Gastrocnemius medialis (tissue), 4 donors: ENCODE data around the gene PDK4.

Experiments
- CTCF ChIP-seq, 5 experiments: fragments of 450-650 bp in 3 of 5; fragments of 200-600 bp in 2 of 5; sonication (generic) in 2 of 5; IDR thresholded peaks in 4 of 5; conservative IDR thresholded peaks in 1 of 5; 1 replicate in 4 of 5; 2 replicates in 1 of 5; pipeline ENCODE4 v1.5.1; 2016 to 2019; ENCODE audit warnings: antibody characterized with exemption in 5 of 5, mild to moderate bottlenecking in 3 of 5, moderate library complexity in 3 of 5
- POLR2A ChIP-seq, 2 donors: fragments of 450-650 bp; IDR thresholded peaks; one replicate each; pipeline ENCODE4 v1.6.1; 2017; ENCODE audit warnings: antibody characterized with exemption in 2 of 2, mild to moderate bottlenecking in 2 of 2, moderate library complexity in 2 of 2

GRCh38 chr7:95540366-95540765 lies 56.0 kb downstream of the PDK4 start:
- no peak for TF ChIP-seq CTCF (IDR thresholded peaks at IDR 0.05 in 4 of 5, conservative IDR thresholded peaks at IDR 0.05 in 1 of 5)
- no peak for TF ChIP-seq POLR2A (IDR thresholded peaks at IDR 0.05)
